HG03139 (cell line): ENCODE measurements around the gene TRAM2.

Experiments
- ATAC-seq: cut with Tn5 transposase; IDR thresholded peaks from one replicate; pipeline ENCODE4 v1.9.1; 2021; ENCODE audit not compliant: unreplicated experiment

The TRAM2 gene

GRCh38 chr6:52595000-52595795, 18.3 kb upstream of the TRAM2 start:
- peak; percentile 65 for ATAC-seq

DNA sequence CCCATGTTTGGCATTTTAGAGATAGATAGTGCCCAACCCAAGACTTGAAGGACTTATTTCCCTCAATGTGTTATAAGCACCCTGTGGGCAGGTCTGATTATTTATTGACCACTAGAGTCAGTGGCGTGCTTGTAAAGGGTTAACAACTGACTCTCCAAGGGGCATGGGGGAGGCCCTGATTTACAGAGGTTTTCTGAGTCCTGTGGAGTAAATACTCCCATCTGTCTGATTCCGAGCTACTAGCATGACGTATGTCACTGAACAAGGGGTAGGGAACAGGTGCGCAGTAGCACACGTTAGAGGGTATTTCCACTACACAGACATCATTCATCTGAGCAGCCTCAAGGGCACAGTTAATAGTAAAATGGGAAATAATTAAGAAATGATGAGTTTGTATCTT, 17.4 kb upstream of the TRAM2 start:
- no peak for ATAC-seq

- ATAC-seq: no peak
Measured at GRCh38 chr6:52591832-52592231, 15.0 kb upstream of the TRAM2 start.

GRCh38 chr6:52590152-52590891, 13.5 kb upstream of the TRAM2 start:
- no peak for ATAC-seq

DNA sequence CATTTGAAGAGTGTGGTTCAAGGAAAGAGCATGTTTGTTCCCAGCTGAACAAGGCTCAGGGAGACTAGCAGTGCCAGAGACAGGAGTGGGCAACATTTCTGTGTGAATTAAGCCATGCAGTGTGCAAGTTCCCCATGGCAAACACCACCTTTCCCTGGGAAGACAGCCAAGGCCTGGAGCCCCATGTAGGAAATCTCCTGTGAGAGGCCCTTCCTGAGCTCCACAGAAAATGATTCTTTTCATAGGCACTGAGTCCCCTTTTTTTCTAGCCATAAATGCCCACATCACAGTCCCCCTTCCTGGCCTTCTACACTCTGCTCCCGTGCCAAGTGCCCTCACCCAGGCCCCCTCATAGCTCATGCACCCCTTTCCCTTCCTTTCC, 11.8 kb upstream of the TRAM2 start:
- ATAC-seq: no peak

- ATAC-seq: no peak
Measured at GRCh38 chr6:52588087-52588709, 11.3 kb upstream of the TRAM2 start.

DNA sequence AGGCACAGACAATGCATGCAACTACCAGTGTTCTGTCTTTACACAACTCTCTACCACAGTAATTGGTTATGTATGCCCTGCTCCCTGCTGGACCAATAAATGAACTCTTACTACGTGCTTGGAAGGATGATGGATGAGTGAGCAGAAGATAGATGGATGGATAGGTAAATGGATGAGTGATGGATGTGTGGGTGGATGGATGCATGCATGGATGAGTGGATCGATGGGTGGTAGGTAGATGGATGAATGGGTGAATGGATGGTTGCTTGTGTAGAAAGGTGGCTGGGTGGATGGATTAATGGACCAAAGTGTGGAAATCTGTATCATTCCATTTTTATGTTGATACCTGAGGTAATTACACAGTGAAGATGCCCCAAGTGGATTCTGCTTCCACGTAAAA, 10.1 kb upstream of the TRAM2 start:
- no peak for ATAC-seq

- ATAC-seq: no peak
Measured at GRCh38 chr6:52584203-52584602, 7.3 kb upstream of the TRAM2 start.

DNA sequence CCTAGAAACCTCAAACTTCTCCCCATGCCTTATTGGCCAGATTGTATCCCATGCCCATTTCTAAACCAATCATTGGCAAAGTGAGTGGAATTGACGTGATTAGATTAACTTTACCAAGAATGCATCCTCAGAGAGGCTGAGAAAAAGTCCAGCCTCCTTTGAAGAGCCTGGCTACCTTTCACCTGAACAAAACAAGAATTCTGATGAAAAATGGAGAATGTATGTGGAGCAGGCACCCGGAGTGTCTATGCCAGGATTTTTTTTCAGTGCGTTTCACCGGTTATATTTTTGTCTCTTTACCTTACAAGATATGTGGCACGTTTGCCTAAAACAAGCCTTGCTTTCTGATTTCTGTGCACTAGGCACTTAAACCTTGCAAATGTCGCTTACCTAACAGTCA, 6.1 kb upstream of the TRAM2 start:
- no peak for ATAC-seq

GRCh38 chr6:52582446-52582845, 5.6 kb upstream of the TRAM2 start:
- ATAC-seq: no peak

- ATAC-seq: no peak
Measured at GRCh38 chr6:52580905-52581304, 4.0 kb upstream of the TRAM2 start.

- ATAC-seq: no peak
Measured at GRCh38 chr6:52579006-52579660, 2.3 kb upstream of the TRAM2 start.

- no peak for ATAC-seq
Measured at GRCh38 chr6:52577778-52578463, 1.1 kb upstream of the TRAM2 start.

GRCh38 chr6:52576392-52577021, 353 bp downstream of the TRAM2 start:
- ATAC-seq: peak; percentile 65

- ATAC-seq: no peak
Measured at GRCh38 chr6:52576054-52576391, 837 bp downstream of the TRAM2 start.

- no peak for ATAC-seq
Measured at GRCh38 chr6:52575502-52575892, 1.4 kb downstream of the TRAM2 start.

GRCh38 chr6:52574709-52575501, 2.0 kb downstream of the TRAM2 start:
- ATAC-seq: peak; percentile 41

- ATAC-seq: no peak
Measured at GRCh38 chr6:52573295-52573694, 3.6 kb downstream of the TRAM2 start.

GRCh38 chr6:52572536-52572935, 4.3 kb downstream of the TRAM2 start:
- no peak for ATAC-seq
